HEK293T (cell line): ENCODE data around the gene BST1.

Experiments
- CTCF ChIA-PET: fragments of 350-600 bp; formaldehyde crosslinking; extraction: SDS; loops from one replicate; lab custom pipeline; 2021; ENCODE audit warnings: antibody characterized with exemption, inconsistent platforms; lab: Yijun Ruan, JAX
- POLR2A ChIA-PET: fragments of 350-600 bp; formaldehyde crosslinking; extraction: SDS; loops from one replicate; lab custom pipeline; 2020; ENCODE audit warnings: antibody characterized with exemption, inconsistent platforms; lab: Yijun Ruan, JAX
- DNase-seq: peaks from one replicate; pipeline ENCODE4 v3.0.0; 2012; ENCODE audit warnings: mixed read lengths; ENCODE audit errors: extremely low spot score
- ARNT ChIP-seq: fragments of 450-650 bp; IDR thresholded peaks from 2 replicates; pipeline ENCODE4 v1.6.1; 2017; ENCODE audit warnings: mild to moderate bottlenecking
- BHLHE40 ChIP-seq: fragments of 450-650 bp; IDR thresholded peaks from 2 replicates; pipeline ENCODE4 v1.6.1; 2016; ENCODE audit warnings: mild to moderate bottlenecking, moderate library complexity, borderline replicate concordance
- CTBP1 ChIP-seq: fragments of 450-650 bp; IDR thresholded peaks from 2 replicates; pipeline ENCODE4 v1.6.1; 2016; ENCODE audit warnings: borderline replicate concordance
- ELF4 ChIP-seq: fragments of 450-650 bp; IDR thresholded peaks from 2 replicates; pipeline ENCODE4 v1.6.1; 2017; ENCODE audit warnings: antibody characterized with exemption
- FOXA1 ChIP-seq: fragments of 450-650 bp; IDR thresholded peaks from 2 replicates; pipeline ENCODE4 v1.6.1; 2016; ENCODE audit warnings: mild to moderate bottlenecking
- FOXK2 ChIP-seq: fragments of 450-650 bp; IDR thresholded peaks from 2 replicates; pipeline ENCODE4 v1.6.1; 2016; ENCODE audit warnings: mild to moderate bottlenecking
- FOXM1 ChIP-seq: fragments of 450-650 bp; IDR thresholded peaks from 2 replicates; pipeline ENCODE4 v1.6.1; 2017; ENCODE audit warnings: mild to moderate bottlenecking, borderline replicate concordance
- HDGF ChIP-seq: fragments of 450-650 bp; IDR thresholded peaks from 2 replicates; pipeline ENCODE4 v1.6.1; 2017; ENCODE audit warnings: antibody characterized with exemption, borderline replicate concordance
- L3MBTL2 ChIP-seq: fragments of 450-650 bp; conservative IDR thresholded peaks from 2 replicates; pipeline ENCODE4 v1.6.1; 2016; ENCODE audit warnings: mild to moderate bottlenecking
- LEF1 ChIP-seq: fragments of 450-650 bp; IDR thresholded peaks from 2 replicates; pipeline ENCODE4 v1.6.1; 2017; ENCODE audit warnings: mild to moderate bottlenecking, borderline replicate concordance
- NFRKB ChIP-seq: fragments of 450-650 bp; IDR thresholded peaks from 2 replicates; pipeline ENCODE4 v1.6.1; 2016; ENCODE audit warnings: mild to moderate bottlenecking, moderate library complexity
- SP1 ChIP-seq: fragments of 450-650 bp; IDR thresholded peaks from 2 replicates; pipeline ENCODE4 v1.6.1; 2017
- SUZ12 ChIP-seq: fragments of 450-650 bp; IDR thresholded peaks from 2 replicates; pipeline ENCODE4 v1.6.1; 2016; ENCODE audit warnings: mild to moderate bottlenecking
- TARDBP ChIP-seq: fragments of 450-650 bp; IDR thresholded peaks from 2 replicates; pipeline ENCODE4 v1.6.1; 2016
- ZNF384 ChIP-seq: fragments of 450-650 bp; IDR thresholded peaks from 2 replicates; pipeline ENCODE4 v1.6.1; 2016
- TF ChIP-seq, protein P1 (sequence below): fragments of 450-650 bp; IDR thresholded peaks from 2 replicates; pipeline ENCODE4 v1.6.1; 2016

Gene BST1

DNA sequence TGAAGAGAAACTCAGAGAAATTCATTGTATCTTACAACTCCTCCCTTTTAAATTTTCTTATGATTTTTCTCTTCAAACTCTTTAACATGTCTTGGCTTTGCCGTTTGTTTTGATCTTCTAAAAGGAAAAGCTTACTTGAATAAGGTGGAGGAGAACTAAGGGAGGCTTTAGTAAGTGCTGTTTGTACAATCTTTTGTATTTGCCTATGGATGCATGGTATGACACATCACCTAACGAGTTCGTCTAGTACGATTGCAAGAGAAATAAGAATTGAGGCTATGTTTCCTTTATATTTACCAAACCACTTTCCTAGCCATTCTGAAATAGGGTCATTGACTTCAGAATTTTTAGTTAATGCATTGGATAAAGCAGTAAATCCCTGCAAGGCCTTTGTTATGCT lies 8.4 kb upstream of the BST1 start:
- ChIA-PET POLR2A (no interaction called here), CTCF (no interaction called here)
- no peak for TF ChIP-seq BHLHE40
- no peak for TF ChIP-seq TARDBP
- TF ChIP-seq ARNT: no peak
- no peak for TF ChIP-seq CTBP1
- TF ChIP-seq, protein P1, sequence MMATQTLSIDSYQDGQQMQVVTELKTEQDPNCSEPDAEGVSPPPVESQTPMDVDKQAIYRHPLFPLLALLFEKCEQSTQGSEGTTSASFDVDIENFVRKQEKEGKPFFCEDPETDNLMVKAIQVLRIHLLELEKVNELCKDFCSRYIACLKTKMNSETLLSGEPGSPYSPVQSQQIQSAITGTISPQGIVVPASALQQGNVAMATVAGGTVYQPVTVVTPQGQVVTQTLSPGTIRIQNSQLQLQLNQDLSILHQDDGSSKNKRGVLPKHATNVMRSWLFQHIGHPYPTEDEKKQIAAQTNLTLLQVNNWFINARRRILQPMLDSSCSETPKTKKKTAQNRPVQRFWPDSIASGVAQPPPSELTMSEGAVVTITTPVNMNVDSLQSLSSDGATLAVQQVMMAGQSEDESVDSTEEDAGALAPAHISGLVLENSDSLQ: no peak
- TF ChIP-seq HDGF: no peak
- no peak for TF ChIP-seq FOXK2
- DNase-seq: no peak

DNA sequence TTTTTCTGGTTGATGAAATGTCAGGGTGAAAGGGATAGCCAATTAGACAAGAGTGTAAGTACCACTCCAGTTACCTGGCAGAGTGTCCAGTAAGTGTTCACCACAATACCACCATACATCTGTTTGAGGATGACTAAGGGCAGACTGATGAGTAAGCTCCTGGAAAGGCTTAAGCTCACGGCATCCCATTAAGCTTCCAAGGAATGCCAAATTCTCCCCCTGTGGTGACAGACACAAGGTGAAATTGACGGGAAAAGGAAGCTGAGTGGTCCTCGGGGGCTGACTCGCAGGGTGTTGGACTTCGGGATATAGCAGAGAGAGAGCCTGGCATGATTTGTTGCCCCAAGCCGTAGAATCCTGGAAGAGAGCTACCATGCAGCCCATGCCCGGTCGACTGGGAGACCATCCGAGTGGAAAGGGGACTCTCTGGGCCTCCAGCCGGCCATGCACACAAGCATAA lies 7.6 kb upstream of the BST1 start:
- TF ChIP-seq ELF4 (no peak), ARNT (no peak), FOXA1 (no peak), TARDBP (no peak), BHLHE40 (no peak), HDGF (no peak), SUZ12 (no peak)
- POLR2A ChIA-PET: no interaction called here
- CTCF ChIA-PET: no interaction called here
- no peak for DNase-seq

DNA sequence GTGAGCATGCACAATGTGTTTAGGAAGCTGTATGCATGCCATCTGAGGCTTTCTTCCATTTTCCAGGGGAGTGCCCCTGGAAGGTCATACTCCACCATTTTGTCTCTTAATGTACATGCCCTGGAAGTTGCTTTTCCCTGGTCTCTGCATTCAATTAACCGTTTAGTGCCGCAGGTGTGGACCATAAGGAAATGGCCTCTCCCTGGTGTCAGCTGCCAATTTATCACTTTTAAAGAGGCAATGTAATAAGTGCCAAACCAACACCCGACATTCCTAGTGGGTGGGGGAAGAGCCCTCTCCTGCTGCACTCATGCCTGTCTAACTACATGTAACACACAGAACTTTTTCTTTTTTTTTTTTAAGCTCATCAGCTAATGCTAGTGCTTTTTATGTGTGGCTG lies 7.1 kb upstream of the BST1 start:
- ChIA-PET POLR2A (no interaction called here), CTCF (no interaction called here)
- TF ChIP-seq, protein P1: no peak
- TF ChIP-seq BHLHE40: no peak
- no peak for TF ChIP-seq ZNF384
- no peak for TF ChIP-seq L3MBTL2
- TF ChIP-seq LEF1: no peak
- no peak for TF ChIP-seq FOXA1
- TF ChIP-seq ARNT: no peak
- TF ChIP-seq SP1: no peak
- no peak for TF ChIP-seq FOXK2
- TF ChIP-seq TARDBP: no peak
- TF ChIP-seq CTBP1: no peak
- TF ChIP-seq FOXM1: no peak
- no peak for TF ChIP-seq SUZ12
- no peak for TF ChIP-seq HDGF
- TF ChIP-seq NFRKB: no peak
- TF ChIP-seq ELF4: no peak
- no peak for DNase-seq

DNA sequence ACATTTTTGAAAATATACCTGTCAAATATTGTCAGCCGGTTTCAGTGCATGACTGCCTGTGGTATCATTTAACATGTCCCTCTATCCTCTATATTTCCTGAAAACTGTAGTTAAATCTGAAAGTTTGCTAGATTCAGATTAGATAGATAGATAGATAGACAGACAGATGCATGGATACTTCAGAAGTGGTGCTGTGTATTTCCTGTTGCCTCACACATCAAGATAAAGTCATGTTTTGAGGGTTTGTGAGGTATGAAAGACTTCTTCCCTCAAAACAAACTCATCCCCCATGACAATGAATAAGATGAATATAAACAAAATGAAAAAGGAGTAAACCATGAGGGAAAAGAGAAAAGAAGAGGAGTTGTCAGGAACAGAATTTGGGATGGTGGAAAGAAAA lies 6.0 kb upstream of the BST1 start:
- POLR2A ChIA-PET: no interaction called here

DNA sequence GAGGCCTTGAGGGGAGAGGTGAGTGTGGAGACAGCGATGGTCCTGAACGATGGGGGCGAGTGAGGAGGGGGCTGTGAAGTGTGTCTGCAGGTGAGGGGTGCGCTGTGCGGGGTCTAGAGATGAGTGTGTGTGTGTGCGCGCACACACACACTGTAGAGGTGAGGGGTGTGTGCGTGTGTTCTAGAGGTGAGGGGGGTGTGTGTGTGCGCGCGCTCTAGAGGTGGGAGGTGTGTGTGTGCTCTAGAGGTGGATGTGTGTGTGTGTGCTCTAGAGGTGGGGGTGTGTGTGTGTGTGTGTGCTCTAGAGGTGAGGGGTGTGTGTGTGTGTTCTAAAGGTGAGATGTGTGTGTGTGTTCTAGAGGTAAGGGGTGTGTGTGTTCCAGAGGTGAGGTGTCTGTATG lies 574 bp downstream of the BST1 start:
- TF ChIP-seq NFRKB (no peak), BHLHE40 (no peak), LEF1 (no peak), HDGF (no peak), SP1 (no peak), FOXM1 (no peak), ELF4 (no peak), CTBP1 (no peak), L3MBTL2 (no peak), FOXA1 (no peak), ARNT (no peak), SUZ12 (no peak), TARDBP (no peak), ZNF384 (no peak)
- TF ChIP-seq, protein P1: no peak
- CTCF ChIA-PET: no interaction called here
- POLR2A ChIA-PET: no interaction called here
- no peak for DNase-seq

More for the DNA sequence above, 6.0 kb upstream of the BST1 start:
- CTCF ChIA-PET: no interaction called here
- TF ChIP-seq SP1 (no peak), TARDBP (no peak), ZNF384 (no peak), ARNT (no peak), SUZ12 (no peak), BHLHE40 (no peak), FOXA1 (no peak), CTBP1 (no peak), ELF4 (no peak)
- TF ChIP-seq, protein P1: no peak
- no peak for DNase-seq

DNA sequence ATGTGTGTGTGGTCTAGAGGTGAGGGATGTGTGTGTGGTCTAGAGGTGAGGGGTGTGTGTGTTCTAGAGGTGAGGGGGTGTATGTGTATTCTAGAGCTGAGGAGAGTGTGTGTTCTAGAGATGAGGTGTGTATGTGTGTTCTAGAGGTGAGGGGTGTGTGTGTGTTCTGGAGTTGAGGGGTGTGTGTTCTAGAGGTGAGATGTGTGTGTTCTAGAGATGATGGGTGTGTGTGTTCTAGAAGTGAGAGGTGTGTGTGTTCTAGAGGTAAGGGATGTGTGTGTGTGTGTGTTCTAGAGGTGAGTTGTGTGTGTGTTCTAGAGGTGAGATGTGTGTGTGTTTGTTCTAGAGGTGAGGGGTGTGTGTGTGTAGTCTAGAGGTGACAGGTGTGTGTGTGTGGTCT lies 1.3 kb downstream of the BST1 start:
- TF ChIP-seq NFRKB (no peak), TARDBP (no peak), LEF1 (no peak), FOXA1 (no peak), L3MBTL2 (no peak), ARNT (no peak), BHLHE40 (no peak), ZNF384 (no peak), SP1 (no peak), SUZ12 (no peak), FOXK2 (no peak), HDGF (no peak), CTBP1 (no peak), FOXM1 (no peak)
- TF ChIP-seq, protein P1: no peak
- POLR2A ChIA-PET: no interaction called here

More for the DNA sequence above, 1.3 kb downstream of the BST1 start:
- DNase-seq: no peak
- CTCF ChIA-PET: no interaction called here
